ENCODE results near the gene SRGAP3.

The SRGAP3 gene

GRCh38 chr3:8974458-8974857, 275.0 kb downstream of the SRGAP3 start:
- no peaks in the 10 kb centered on the region for H3K4me1 ChIP-seq (ENCODE audit: control insufficient read depth, insufficient read depth, low read length)
- no peaks in the 10 kb centered on the region for H3K36me3 ChIP-seq (ENCODE audit: control insufficient read depth in 2 of 2, insufficient read depth in 1 of 2, low read length in 2 of 2)
- TF ChIP-seq ZNF26 (tag by site-specific recombination; IDR thresholded peaks at IDR 0.05) (peak; percentile 57; the same call in 1 of the 2 replicates), ZNF621 (tag by site-specific recombination; IDR thresholded peaks at IDR 0.05) (no peak)
- no peak overlapping the region for H3K4me3 ChIP-seq (ENCODE audit: low read depth, low read length)
- CTCF ChIA-PET: interaction anchor here (1.2 to 11.7 kb wide), 4 partner anchors 10 to 328 kb away, joined by 4 to 136 read pairs (median 16); no protein-coding TSS in a partner anchor
- H3K27ac ChIP-seq (ENCODE audit: extremely low read depth, low read depth, low read length): no peak overlapping the region
- POLR2A ChIA-PET: no interaction called here
- no peaks in the 10 kb centered on the region; the same call in 1 of the 2 replicates for H3K9me3 ChIP-seq (ENCODE audit: control insufficient read depth, insufficient read depth, low read depth, low read length)

DNA sequence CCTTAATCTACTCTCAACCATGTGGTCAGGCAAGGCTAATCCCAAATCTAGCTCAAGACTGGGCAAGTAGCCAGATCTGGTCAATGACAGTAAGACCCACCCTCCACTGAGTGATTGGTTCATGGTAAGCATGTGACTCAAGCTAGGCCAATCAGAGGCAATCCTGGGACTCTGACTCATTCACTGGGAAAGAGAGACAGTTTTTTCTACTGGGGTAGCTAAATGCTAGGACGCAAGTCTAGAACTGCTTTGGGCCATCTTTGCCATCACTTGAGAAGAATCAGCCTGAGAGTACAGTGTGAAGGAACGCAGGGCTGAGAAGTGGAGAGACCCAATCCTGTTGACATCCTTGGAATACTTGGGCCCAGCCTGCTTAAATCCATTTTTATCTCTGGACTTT, 276.8 kb downstream of the SRGAP3 start:
- Histone ChIP-seq H3K27ac (ENCODE audit: extremely low read depth, low read depth, low read length) (no peak overlapping the region), H3K9me3 (ENCODE audit: control insufficient read depth, insufficient read depth, low read depth, low read length) (no peaks in the 10 kb centered on the region), H3K4me1 (ENCODE audit: control insufficient read depth, insufficient read depth, low read length) (no peaks in the 10 kb centered on the region), H3K36me3 (ENCODE audit: control insufficient read depth in 2 of 2, insufficient read depth in 1 of 2, low read length in 2 of 2) (no peaks in the 10 kb centered on the region), H3K4me3 (ENCODE audit: low read depth, low read length) (no peak overlapping the region)
- TF ChIP-seq ZFP3 (tag by site-specific recombination; IDR thresholded peaks at IDR 0.05; ENCODE audit: low read depth): no peak
- no peak for TF ChIP-seq ZNF350 (tag by site-specific recombination; IDR thresholded peaks at IDR 0.05)
- TF ChIP-seq ZNF302 (tag by site-specific recombination; IDR thresholded peaks at IDR 0.05; ENCODE audit: low read depth): no peak
- TF ChIP-seq ZNF658 (tag by site-specific recombination; IDR thresholded peaks at IDR 0.05): no peak
- TF ChIP-seq ZNF184 (tag by site-specific recombination; IDR thresholded peaks at IDR 0.05): no peak
- no peak for TF ChIP-seq ZNF18 (tag by site-specific recombination; IDR thresholded peaks at IDR 0.05)
- no peak for TF ChIP-seq OSR2 (tag by site-specific recombination; IDR thresholded peaks at IDR 0.05)
- no peak for TF ChIP-seq ZNF214 (tag by site-specific recombination; IDR thresholded peaks at IDR 0.05; ENCODE audit: borderline replicate concordance)
- no peak for TF ChIP-seq ZNF513 (tag by site-specific recombination; IDR thresholded peaks at IDR 0.05)
- TF ChIP-seq ZNF239 (tag by site-specific recombination; IDR thresholded peaks at IDR 0.05): no peak
- CTCF ChIA-PET: interaction anchor here (0.6 to 11.7 kb wide), 10 partner anchors 8 to 1321 kb away, joined by 3 to 136 read pairs (median 5); no protein-coding TSS in a partner anchor
- POLR2A ChIA-PET: interaction anchor here (1.7 kb wide), 1 partner anchor 330 kb away, joined by 5 read pairs; no protein-coding TSS in a partner anchor

DNA sequence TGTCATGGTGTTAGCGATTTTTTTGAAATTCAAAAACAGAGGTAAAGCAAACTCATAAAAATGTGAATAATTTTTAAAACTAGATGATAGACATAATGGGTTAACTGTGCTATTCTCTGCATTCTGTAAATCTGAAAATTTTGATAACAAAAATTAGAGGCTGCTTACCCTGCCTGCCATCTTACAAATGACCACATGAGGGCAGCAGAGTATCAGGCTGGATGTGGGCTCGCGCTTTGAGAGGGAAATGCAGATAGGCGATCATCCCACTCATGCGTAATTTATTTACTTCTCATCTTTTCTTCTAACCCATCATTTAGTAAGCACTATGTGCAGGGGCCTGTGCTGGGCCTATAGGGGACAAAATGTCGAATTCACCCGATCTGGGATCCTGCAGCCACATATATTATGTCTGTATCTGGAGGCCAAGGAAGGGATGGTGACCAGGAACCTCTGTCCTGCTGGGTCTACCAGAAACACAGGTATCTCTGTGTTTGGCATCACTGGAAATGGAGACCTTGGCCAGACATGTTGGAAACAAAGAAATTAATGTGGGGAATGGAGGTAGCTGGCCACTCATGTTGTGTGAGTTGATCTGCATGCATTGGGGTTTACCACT, 278.4 kb downstream of the SRGAP3 start:
- Histone ChIP-seq H3K27ac (ENCODE audit: extremely low read depth, low read depth, low read length) (no peak overlapping the region), H3K36me3 (ENCODE audit: control insufficient read depth in 2 of 2, insufficient read depth in 1 of 2, low read length in 2 of 2) (no peaks in the 10 kb centered on the region), H3K4me1 (ENCODE audit: control insufficient read depth, insufficient read depth, low read length) (no peaks in the 10 kb centered on the region), H3K4me3 (ENCODE audit: low read depth, low read length) (no peak overlapping the region), H3K9me3 (ENCODE audit: control insufficient read depth, insufficient read depth, low read depth, low read length) (no peaks in the 10 kb centered on the region)
- POLR2A ChIA-PET: interaction anchor here (1.7 kb wide), 1 partner anchor 331 kb away, joined by 5 read pairs; no protein-coding TSS in a partner anchor
- CTCF ChIA-PET: interaction anchor here (0.6 to 11.7 kb wide), 19 partner anchors 9 to 1189 kb away, joined by 3 to 136 read pairs (median 5); no protein-coding TSS in a partner anchor
- TF ChIP-seq PRDM6 (tag by site-specific recombination; IDR thresholded peaks at IDR 0.05): no peak
- TF ChIP-seq ZNF707 (tag by site-specific recombination; IDR thresholded peaks at IDR 0.05): no peak
- TF ChIP-seq ZIC2 (tag by site-specific recombination; IDR thresholded peaks at IDR 0.05): no peak
- TF ChIP-seq OSR2 (tag by site-specific recombination; IDR thresholded peaks at IDR 0.05): no peak
- no peak for TF ChIP-seq ZNF324 (tag by site-specific recombination; IDR thresholded peaks at IDR 0.05)
- TF ChIP-seq HOXA7 (CRISPR knock-in tag; IDR thresholded peaks at IDR 0.05; ENCODE audit: borderline replicate concordance): no peak
- TF ChIP-seq ZNF404 (tag by site-specific recombination; IDR thresholded peaks at IDR 0.05): no peak
- TF ChIP-seq CTCF (tag by site-specific recombination; IDR thresholded peaks at IDR 0.05): peak; percentile 63
- TF ChIP-seq ZNF366 (tag by site-specific recombination; conservative IDR thresholded peaks at IDR 0.05): no peak
- peak; percentile 94 for TF ChIP-seq ZNF654 (tag by site-specific recombination; IDR thresholded peaks at IDR 0.05; ENCODE audit: low read depth)
